IMR-90 (cell line): ENCODE measurements around the gene DCUN1D3. TPM values are rescaled to one million over a fixed set of nuclear protein-coding genes. Genes with fewer than 3 reads are reported as not detected.
A peak's percentile ranks its signal among the peaks of the same experiment; 100 is the strongest.

Experiments used
- ATAC-seq: fragments of 200-7000 bp; cut with Tn5 transposase; 2 replicates; pipeline ENCODE4 v1.9.1; 2020; ENCODE audit warnings: low read depth, mild to moderate bottlenecking, moderate library complexity
- BruUV-seq: library from RNA; stranded (reverse); fragments of 400-500 nt; replicated peaks from 2 replicates; lab custom pipeline; 2021; lab: Mats Ljungman, UMichigan
- CTCF ChIA-PET: fragments of 300-600 bp; formaldehyde crosslinking; extraction: SDS; loops from one replicate; lab custom pipeline; 2021; ENCODE audit warnings: antibody characterized with exemption; lab: Yijun Ruan, JAX
- POLR2A ChIA-PET: fragments of 300-600 bp; sonication (Branson Sonifier 250); formaldehyde crosslinking; loops from one replicate; lab custom pipeline; 2022; ENCODE audit warnings: antibody characterized with exemption; ENCODE audit not compliant: unreplicated experiment; lab: Charles Lee
- DNase-seq: peaks from one replicate; pipeline ENCODE4 v3.0.0; 2013
- H2AFZ ChIP-seq: replicated peaks from 2 replicates; pipeline ENCODE3; 2013; ENCODE audit warnings: low read length, mild to moderate bottlenecking; ENCODE audit not compliant: poor library complexity
- H2AK5ac ChIP-seq: 2 replicates; pipeline ENCODE4 v1.6.1; 2013; ENCODE audit warnings: low read depth, low read length, inconsistent platforms
- H2AK9ac ChIP-seq: replicated peaks from 2 replicates; pipeline ENCODE3; 2013; ENCODE audit warnings: mild to moderate bottlenecking, low read depth, low read length, moderate library complexity; ENCODE audit not compliant: poor library complexity
- H2BK120ac ChIP-seq: 2 replicates; pipeline ENCODE4 v1.6.1; 2013; ENCODE audit warnings: low read depth, low read length, inconsistent platforms
- H2BK15ac ChIP-seq: 3 replicates; pipeline ENCODE4 v1.6.1; 2013; ENCODE audit warnings: low read depth, low read length, inconsistent platforms
- H2BK20ac ChIP-seq: 2 replicates; pipeline ENCODE4 v1.6.1; 2013; ENCODE audit warnings: low read depth, mild to moderate bottlenecking, inconsistent platforms, low read length, moderate library complexity
- H2BK5ac ChIP-seq: 2 replicates; pipeline ENCODE4 v1.6.1; 2013; ENCODE audit warnings: mild to moderate bottlenecking, low read depth, low read length, inconsistent platforms; ENCODE audit not compliant: poor library complexity, severe bottlenecking
- H3K14ac ChIP-seq: replicated peaks from 2 replicates; pipeline ENCODE4 v1.6.1; 2013; ENCODE audit warnings: low read depth, low read length, inconsistent platforms
- H3K18ac ChIP-seq: 2 replicates; pipeline ENCODE4 v1.6.1; 2013; ENCODE audit warnings: low read depth, low read length, control low read depth
- H3K23ac ChIP-seq: 2 replicates; pipeline ENCODE4 v1.6.1; 2013; ENCODE audit warnings: low read depth, low read length, inconsistent platforms
- H3K27ac ChIP-seq: 2 replicates; pipeline ENCODE4 v1.5.1; 2013; ENCODE audit warnings: mild to moderate bottlenecking, control low read depth, low read length; ENCODE audit not compliant: insufficient read depth
- H3K27me3 ChIP-seq: 2 replicates; pipeline ENCODE4 v1.6.1; 2013; ENCODE audit warnings: low read length; ENCODE audit not compliant: control insufficient read depth, insufficient read depth
- H3K36me3 ChIP-seq: 2 replicates; pipeline ENCODE4 v1.6.1; 2013; ENCODE audit warnings: low read length, mixed read lengths; ENCODE audit not compliant: control insufficient read depth, insufficient read depth
- H3K4ac ChIP-seq: 2 replicates; pipeline ENCODE4 v1.6.1; 2013; ENCODE audit warnings: low read depth, low read length, inconsistent platforms
- H3K4me1 ChIP-seq: 2 replicates; pipeline ENCODE4 v1.6.1; 2013; ENCODE audit warnings: low read length, mixed read lengths; ENCODE audit not compliant: control insufficient read depth, insufficient read depth
- H3K4me2 ChIP-seq: 2 replicates; pipeline ENCODE4 v1.6.1; 2013; ENCODE audit warnings: low read depth, mild to moderate bottlenecking, control low read depth, low read length, moderate library complexity
- H3K4me3 ChIP-seq: 2 replicates; pipeline ENCODE4 v1.5.1; 2013; ENCODE audit warnings: low read depth, mild to moderate bottlenecking, control low read depth, low read length, moderate library complexity; ENCODE audit not compliant: insufficient read depth
- H3K56ac ChIP-seq: 2 replicates; pipeline ENCODE4 v1.6.1; 2013; ENCODE audit warnings: low read length, inconsistent platforms; ENCODE audit not compliant: insufficient read depth; ENCODE audit errors: extremely low read depth
- H3K79me1 ChIP-seq, 2 experiments: 2 replicates each; pipeline ENCODE4 v1.6.1; 2013; ENCODE audit warnings: low read length in 2 of 2, inconsistent platforms in 1 of 2, low read depth in 1 of 2
- H3K9ac ChIP-seq: 2 replicates; pipeline ENCODE4 v1.6.1; 2013; ENCODE audit warnings: low read depth, low read length, control low read depth
- H3K9me1 ChIP-seq: 2 replicates; pipeline ENCODE4 v1.6.1; 2013; ENCODE audit warnings: low read length, inconsistent platforms; ENCODE audit not compliant: insufficient read depth
- H3K9me3 ChIP-seq: 2 replicates; pipeline ENCODE4 v1.6.1; 2013; ENCODE audit warnings: low read length; ENCODE audit not compliant: control insufficient read depth, insufficient read depth
- H4K20me1 ChIP-seq: 2 replicates; pipeline ENCODE4 v1.6.1; 2013; ENCODE audit warnings: low read length, inconsistent platforms; ENCODE audit not compliant: insufficient read depth
- H4K5ac ChIP-seq: 2 replicates; pipeline ENCODE4 v1.6.1; 2013; ENCODE audit warnings: mild to moderate bottlenecking, low read depth, low read length, control low read depth
- H4K8ac ChIP-seq, 2 experiments: 2 replicates each; pipeline ENCODE4 v1.6.1; 2013; ENCODE audit warnings: low read depth in 2 of 2, low read length in 2 of 2, control low read depth in 1 of 2, inconsistent platforms in 1 of 2
- H4K91ac ChIP-seq: 2 replicates; pipeline ENCODE4 v1.6.1; 2013; ENCODE audit warnings: low read depth, low read length, inconsistent platforms; ENCODE audit not compliant: insufficient read depth
- BHLHE40 ChIP-seq: fragments of 150-350 bp; IDR thresholded peaks from 2 replicates; pipeline ENCODE4 v1.6.1; 2016; ENCODE audit warnings: mild to moderate bottlenecking, low read depth, low read length
- CEBPB ChIP-seq: IDR thresholded peaks from 2 replicates; pipeline ENCODE4 v1.6.1; 2012; ENCODE audit warnings: low read depth, low read length, improper control_type of control experiment
- CHD1 ChIP-seq: IDR thresholded peaks from 2 replicates; pipeline ENCODE4 v1.6.1; 2012; ENCODE audit warnings: low read depth, low read length, improper control_type of control experiment
- FOS ChIP-seq: fragments of 150-350 bp; IDR thresholded peaks from 2 replicates; pipeline ENCODE4 v1.6.1; 2016; ENCODE audit warnings: low read depth, low read length
- MAFK ChIP-seq: IDR thresholded peaks from 2 replicates; pipeline ENCODE4 v1.6.1; 2012; ENCODE audit warnings: low read depth, low read length, improper control_type of control experiment
- MAZ ChIP-seq: IDR thresholded peaks from 2 replicates; pipeline ENCODE4 v1.6.1; 2012; ENCODE audit warnings: low read depth, mild to moderate bottlenecking, low read length, improper control_type of control experiment, moderate library complexity, borderline replicate concordance
- MXI1 ChIP-seq: IDR thresholded peaks from 2 replicates; pipeline ENCODE4 v1.6.1; 2012; ENCODE audit warnings: low read depth, mild to moderate bottlenecking, low read length, moderate library complexity, borderline replicate concordance
- NFE2L2 ChIP-seq: fragments of 150-350 bp; IDR thresholded peaks from 2 replicates; pipeline ENCODE4 v1.6.1; 2016; ENCODE audit warnings: low read depth, mild to moderate bottlenecking, low read length
- POLR2A ChIP-seq: IDR thresholded peaks from 2 replicates; pipeline ENCODE4 v1.6.1; 2012; ENCODE audit warnings: mild to moderate bottlenecking, low read depth, low read length
- RAD21 ChIP-seq: IDR thresholded peaks from 2 replicates; pipeline ENCODE4 v1.6.1; 2012; ENCODE audit warnings: low read length, improper control_type of control experiment
- RCOR1 ChIP-seq: IDR thresholded peaks from 2 replicates; pipeline ENCODE4 v1.6.1; 2012; ENCODE audit warnings: mild to moderate bottlenecking, low read length, improper control_type of control experiment; ENCODE audit not compliant: insufficient replicate concordance
- RFX5 ChIP-seq: IDR thresholded peaks from 2 replicates; pipeline ENCODE4 v1.8.0; 2012; ENCODE audit warnings: low read depth, mild to moderate bottlenecking, low read length, moderate library complexity
- SMC3 ChIP-seq: fragments of 150-350 bp; IDR thresholded peaks from 2 replicates; pipeline ENCODE4 v1.6.1; 2016; ENCODE audit warnings: low read depth, mild to moderate bottlenecking, antibody characterized with exemption, low read length, moderate library complexity
- WGBS, 2 experiments: methylation state at CpG; one replicate each; pipeline versions ENCODE4 v1.1.5 to v1.1.7; 2013; ENCODE audit warnings: missing lambda C conversion rate in 2 of 2; ENCODE audit not compliant: insufficient read length in 1 of 2; ENCODE audit errors: extremely low coverage in 2 of 2; 5-methylcytosine and 5-hydroxymethylcytosine counted together
- dilution Hi-C: fragments of 300-500 bp; cut with HindIII; formaldehyde crosslinking; loops from one replicate; pipeline ENCODE4 v1.14.3; 2018; ENCODE audit warnings: low sequenced_read_pairs; ENCODE audit not compliant: unreplicated experiment
- in situ Hi-C: fragments of 300-500 bp; cut with MboI; formaldehyde crosslinking; loops from 3 replicates; pipeline ENCODE4 v1.14.3; 2019; ENCODE audit warnings: low sequenced_read_pairs, inconsistent platforms, mixed read lengths
- intact Hi-C: fragments of 100-400 bp; cut with micrococcal nuclease; formaldehyde crosslinking; loops from 2 replicates; pipeline ENCODE4 v1.10.0; 2022
- polyA plus RNA-seq, 3 experiments: library from polyadenylated mRNA; depleted of rRNA; stranded (reverse); fragments of >200 nt; gene quantifications; 2 replicates each; pipeline ENCODE4 v1.2.3, GENCODE V29; 2012; ENCODE audit warnings: low replicate concordance in 1 of 3
- total RNA-seq: library from RNA; depleted of rRNA; stranded (reverse); fragments of >200 nt; gene quantifications from 2 replicates; pipeline ENCODE4 v1.2.3, GENCODE V29; 2012
- TF ChIP-seq, protein P1 (sequence below): conservative IDR thresholded peaks from 2 replicates; pipeline ENCODE4 v1.5.1; 2012; ENCODE audit warnings: mild to moderate bottlenecking, low read depth, low read length, improper control_type of control experiment
- TF ChIP-seq, protein P2 (sequence below): fragments of 150-350 bp; IDR thresholded peaks from 2 replicates; pipeline ENCODE4 v1.6.1; 2017; ENCODE audit warnings: mild to moderate bottlenecking, antibody characterized with exemption, low read length, low read depth

Gene DCUN1D3
- total and polyA plus RNA-seq, 2 of the 4 experiments (the other 2 are of a cell fraction), result 8.1 to 42.3 TPM

DNA sequence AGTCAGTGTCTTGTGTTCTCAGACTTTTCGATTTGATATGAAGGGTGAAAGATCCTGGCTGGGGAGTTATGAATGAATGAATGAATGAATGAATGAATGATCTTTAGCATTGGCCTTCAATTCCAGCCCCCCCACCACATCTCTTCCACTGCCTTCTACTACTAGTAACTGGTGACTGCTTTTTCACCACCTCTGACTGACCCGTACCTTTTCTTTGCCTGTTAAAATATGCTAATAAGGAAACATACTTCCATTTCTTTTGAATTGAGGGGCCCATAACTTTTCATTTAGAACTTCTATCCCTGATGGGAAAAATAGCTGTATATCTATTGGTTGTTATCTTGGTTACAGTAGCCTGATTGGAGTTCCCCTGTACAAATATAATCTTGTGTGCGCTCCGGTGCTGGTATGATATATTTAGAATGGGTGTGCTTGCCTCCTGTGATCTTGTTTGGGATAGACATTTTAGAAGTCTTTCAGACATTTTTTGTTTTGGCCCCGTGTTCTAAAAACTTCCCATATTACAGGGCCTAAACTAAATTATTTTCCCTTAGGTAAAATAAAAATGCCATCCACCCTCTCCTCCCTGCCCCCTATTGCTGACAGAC lies 3.8 kb upstream of the DCUN1D3 start:
- dilution Hi-C loops, result no loop called here
- TF ChIP-seq POLR2A, result no peak
- TF ChIP-seq BHLHE40, result no peak
- TF ChIP-seq FOS, result no peak
- TF ChIP-seq, protein P1, sequence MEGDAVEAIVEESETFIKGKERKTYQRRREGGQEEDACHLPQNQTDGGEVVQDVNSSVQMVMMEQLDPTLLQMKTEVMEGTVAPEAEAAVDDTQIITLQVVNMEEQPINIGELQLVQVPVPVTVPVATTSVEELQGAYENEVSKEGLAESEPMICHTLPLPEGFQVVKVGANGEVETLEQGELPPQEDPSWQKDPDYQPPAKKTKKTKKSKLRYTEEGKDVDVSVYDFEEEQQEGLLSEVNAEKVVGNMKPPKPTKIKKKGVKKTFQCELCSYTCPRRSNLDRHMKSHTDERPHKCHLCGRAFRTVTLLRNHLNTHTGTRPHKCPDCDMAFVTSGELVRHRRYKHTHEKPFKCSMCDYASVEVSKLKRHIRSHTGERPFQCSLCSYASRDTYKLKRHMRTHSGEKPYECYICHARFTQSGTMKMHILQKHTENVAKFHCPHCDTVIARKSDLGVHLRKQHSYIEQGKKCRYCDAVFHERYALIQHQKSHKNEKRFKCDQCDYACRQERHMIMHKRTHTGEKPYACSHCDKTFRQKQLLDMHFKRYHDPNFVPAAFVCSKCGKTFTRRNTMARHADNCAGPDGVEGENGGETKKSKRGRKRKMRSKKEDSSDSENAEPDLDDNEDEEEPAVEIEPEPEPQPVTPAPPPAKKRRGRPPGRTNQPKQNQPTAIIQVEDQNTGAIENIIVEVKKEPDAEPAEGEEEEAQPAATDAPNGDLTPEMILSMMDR, result no peak
- TF ChIP-seq CHD1, result no peak
- TF ChIP-seq NFE2L2, result no peak
- no peak for TF ChIP-seq CEBPB
- TF ChIP-seq, protein P2, sequence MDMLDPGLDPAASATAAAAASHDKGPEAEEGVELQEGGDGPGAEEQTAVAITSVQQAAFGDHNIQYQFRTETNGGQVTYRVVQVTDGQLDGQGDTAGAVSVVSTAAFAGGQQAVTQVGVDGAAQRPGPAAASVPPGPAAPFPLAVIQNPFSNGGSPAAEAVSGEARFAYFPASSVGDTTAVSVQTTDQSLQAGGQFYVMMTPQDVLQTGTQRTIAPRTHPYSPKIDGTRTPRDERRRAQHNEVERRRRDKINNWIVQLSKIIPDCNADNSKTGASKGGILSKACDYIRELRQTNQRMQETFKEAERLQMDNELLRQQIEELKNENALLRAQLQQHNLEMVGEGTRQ, result no peak
- no peak for TF ChIP-seq RCOR1
- TF ChIP-seq MXI1, result no peak
- no peak for TF ChIP-seq RFX5
- TF ChIP-seq MAZ, result no peak
- TF ChIP-seq SMC3, result no peak
- no peak for TF ChIP-seq RAD21
- no peak for TF ChIP-seq MAFK

More for the DNA sequence above, 3.8 kb upstream of the DCUN1D3 start:
- H2BK5ac ChIP-seq, result peak overlapping the region; percentile 55
- no peak overlapping the region for H2AK5ac ChIP-seq
- H3K23ac ChIP-seq, result peak overlapping the region; percentile 78; the same call in 1 of the 2 replicates
- H2BK15ac ChIP-seq, result 0 out of 3 replicates have a peak overlapping the region, but pooled peaks have one; percentile 22
- H2AFZ ChIP-seq, result no peak overlapping the region
- BruUV-seq, result no TSS peak
- H3K27me3 ChIP-seq, result no peaks in the 10 kb centered on the region
- peak overlapping the region; percentile 63; the same call in 1 of the 2 replicates for H3K4ac ChIP-seq
- H3K79me1 ChIP-seq, result peaks cover 36 to 79% of the 10 kb centered on the region in 2 experiments
- intact Hi-C loops, result loop anchor here (5.0 kb wide), 1 partner anchor 253 kb away; the partner anchor contains the start of gene LDAF1
- H3K4me2 ChIP-seq, result no peak overlapping the region
- peak overlapping the region; percentile 99; the same call in 1 of the 2 replicates for H2BK120ac ChIP-seq
- no peaks in the 10 kb centered on the region for H3K36me3 ChIP-seq
- H3K9me3 ChIP-seq, result no peaks in the 10 kb centered on the region
- H3K4me3 ChIP-seq, result no peak overlapping the region
- H3K56ac ChIP-seq, result no peak overlapping the region
- H3K4me1 ChIP-seq, result peaks cover 20% of the 10 kb centered on the region
- H3K27ac ChIP-seq, result no peak overlapping the region
- no peak overlapping the region for H4K91ac ChIP-seq
- peaks cover 28% of the 10 kb centered on the region for H3K9me1 ChIP-seq
- H2BK20ac ChIP-seq, result no peak overlapping the region
- in situ Hi-C loops, result no loop called here
- no peak overlapping the region for H4K5ac ChIP-seq
- ChIA-PET CTCF (interaction anchor here (0.6 kb wide), 1 partner anchor 9 kb away, joined by 4 read pairs; no protein-coding TSS in a partner anchor), POLR2A (no interaction called here)
- peak overlapping the region in 1 of 2 experiments; percentile 36; a peak in 1 of 4 replicates for H4K8ac ChIP-seq
- no peak overlapping the region for H2AK9ac ChIP-seq
- no peak for ATAC-seq
- no peak overlapping the region; the same call in 1 of the 2 replicates for H3K14ac ChIP-seq
- WGBS, 2 experiments, result no CpG with 5 or more reads among the region's 5 CpGs
- DNase-seq, result no peak
- no peak overlapping the region for H3K18ac ChIP-seq
- peaks cover 7% of the 10 kb centered on the region; the same call in 1 of the 2 replicates for H4K20me1 ChIP-seq
- no peak overlapping the region for H3K9ac ChIP-seq
